Measurements from ENCODE around the gene ZNF79.

The ZNF79 gene

DNA sequence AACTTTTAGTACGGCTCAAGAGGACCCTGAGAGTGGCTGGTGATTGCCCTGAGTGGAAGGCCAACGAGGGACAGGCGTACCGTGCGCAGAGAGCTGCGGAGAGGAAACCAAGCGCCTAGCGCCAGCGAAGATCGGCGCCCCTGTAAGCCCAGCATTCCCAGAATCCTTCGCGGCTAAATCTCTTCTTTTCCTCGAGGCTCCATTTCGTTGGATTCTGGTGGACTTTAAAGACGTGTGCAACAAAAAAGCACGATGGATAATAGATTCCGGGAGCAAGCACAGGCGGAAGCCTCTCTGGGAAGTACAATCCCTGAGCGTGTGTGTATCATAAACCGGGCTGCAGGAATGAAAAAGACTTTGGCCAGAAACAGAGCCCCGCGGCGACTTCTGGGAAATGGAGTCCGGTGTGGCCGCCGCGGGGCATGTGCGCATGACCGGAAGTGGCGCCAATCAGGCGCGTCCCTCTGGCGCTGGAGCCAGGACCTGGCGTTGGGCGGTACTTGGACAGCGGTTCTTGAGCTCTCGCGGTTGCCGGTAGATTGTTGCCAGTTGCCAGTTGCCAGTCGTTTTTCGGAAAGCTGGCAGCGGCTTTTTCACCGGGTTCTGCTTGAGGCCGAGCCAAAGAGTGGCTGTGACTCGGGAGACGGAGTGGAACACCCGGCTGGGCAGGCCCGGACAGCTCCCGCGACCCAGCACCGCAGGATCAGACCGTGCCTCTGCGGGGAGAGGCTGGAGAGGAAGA, at the start of gene ZNF79:
ZNF79 (plus strand) TSS at position 449 of the 742 bp plus-strand sequence. CDS start 406 bp downstream, outside the sequence.
- peak; percentile 96 for DNase-seq

DNA sequence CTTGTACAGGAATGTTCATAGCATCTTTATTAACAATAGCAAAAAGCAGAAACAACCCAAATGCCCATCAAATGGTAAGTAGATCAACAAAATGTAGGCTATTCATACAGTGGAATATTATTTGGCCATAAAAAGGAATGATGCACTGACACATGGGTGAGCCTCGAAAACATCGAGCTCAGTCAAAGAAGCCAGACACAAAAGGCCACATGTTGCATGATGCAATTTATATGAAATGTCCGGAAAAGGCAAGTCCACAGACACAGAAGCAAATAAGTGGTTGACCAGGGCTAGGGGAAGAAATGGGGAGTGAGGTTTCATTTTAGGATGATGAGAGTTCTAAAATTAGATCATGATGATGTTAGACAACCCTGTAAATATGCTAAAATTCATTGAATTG, 43.7 kb upstream of the ZNF79 start:
- no peak for DNase-seq

DNA sequence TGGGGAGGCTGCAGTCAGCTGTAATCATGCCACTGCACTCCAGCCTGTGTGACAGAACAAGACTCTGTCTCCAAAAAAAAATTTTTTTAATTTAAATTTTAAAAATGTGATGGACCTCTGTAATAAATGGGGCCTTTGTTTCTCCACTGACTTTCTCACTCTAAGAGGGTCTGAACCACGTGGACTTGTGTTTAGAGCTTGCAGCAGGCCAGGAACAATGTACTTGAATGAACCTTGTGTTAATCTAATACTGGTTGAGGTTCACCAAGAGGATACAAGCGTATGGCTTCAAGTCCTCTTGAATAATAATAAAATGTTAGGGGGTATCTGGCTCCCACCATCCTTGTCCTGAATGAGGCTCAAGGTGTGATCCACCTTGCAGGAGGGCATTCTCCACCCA, 41.6 kb upstream of the ZNF79 start:
- no peak for DNase-seq

DNA sequence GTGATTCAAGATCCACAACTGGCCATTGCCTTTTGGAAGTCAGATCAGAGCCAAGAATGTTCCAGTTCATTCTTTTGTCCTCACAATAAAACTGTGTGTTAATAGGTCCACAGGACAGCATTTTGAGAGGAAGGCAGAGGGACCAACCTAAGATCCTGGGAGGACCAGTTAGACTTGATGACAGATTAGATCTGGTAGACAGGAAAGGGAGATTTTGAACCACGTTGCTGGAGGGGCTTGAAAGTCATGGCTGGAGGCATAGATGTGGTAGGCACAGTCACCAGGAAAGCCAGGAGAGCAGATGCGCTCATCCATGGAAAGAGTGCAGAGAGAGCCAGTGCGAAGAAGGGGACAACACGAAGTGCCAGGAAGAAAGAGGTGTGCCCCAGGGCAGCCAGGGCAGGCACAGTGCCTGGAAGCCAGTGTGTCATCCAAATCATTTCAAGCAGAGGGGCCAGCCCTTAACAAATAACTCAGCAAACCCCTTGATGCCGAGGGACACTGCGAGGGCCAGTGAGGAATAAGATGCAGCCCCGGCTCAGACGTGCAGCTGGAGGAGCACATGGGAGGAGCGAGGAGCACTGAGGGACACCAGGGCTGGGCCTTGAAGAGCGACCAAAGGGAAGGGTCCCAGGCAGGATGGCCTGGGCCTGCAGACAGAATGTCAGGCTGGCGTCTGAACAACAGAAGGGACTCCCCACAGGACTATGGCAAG, 40.0 kb upstream of the ZNF79 start:
- DNase-seq: no peak

DNA sequence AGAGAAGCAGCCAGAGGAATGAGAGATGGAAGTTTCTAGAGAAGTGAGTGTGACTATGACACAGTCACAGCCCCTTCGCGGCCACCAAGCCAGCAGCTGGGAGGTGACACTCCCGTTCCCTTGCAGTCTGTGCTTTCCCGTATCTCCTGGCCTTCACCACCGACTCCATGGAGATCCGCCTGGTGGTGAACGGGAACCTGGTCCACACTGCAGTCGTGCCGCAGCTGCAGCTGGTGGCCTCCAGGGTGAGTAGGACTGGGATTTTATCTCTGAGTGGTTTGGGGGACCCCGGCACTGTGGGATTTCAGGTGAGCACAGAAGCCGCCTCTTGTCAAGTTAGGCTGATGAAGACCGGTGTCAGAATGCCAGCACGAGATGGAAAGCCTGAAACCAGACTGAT, 39.3 kb upstream of the ZNF79 start:
- no peak for DNase-seq

DNA sequence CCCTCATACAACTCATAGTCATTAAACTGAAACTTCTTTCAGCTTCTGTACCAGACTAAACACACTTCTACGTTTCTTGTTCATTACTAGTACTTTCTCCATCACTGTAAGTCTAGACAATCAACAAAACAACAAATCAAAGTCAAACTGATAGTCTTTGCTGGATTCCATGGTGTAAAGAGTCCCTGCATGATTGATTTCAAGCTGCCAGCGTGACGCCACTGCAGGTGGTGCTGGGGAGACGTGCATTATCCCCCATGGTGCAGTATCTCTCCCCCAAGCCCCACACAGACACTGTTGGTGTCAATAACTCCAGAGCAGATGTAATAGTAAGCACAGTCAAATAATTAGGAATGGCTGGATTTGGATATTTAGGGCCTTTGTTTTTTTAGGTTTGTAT, 37.9 kb upstream of the ZNF79 start:
- no peak for DNase-seq

DNA sequence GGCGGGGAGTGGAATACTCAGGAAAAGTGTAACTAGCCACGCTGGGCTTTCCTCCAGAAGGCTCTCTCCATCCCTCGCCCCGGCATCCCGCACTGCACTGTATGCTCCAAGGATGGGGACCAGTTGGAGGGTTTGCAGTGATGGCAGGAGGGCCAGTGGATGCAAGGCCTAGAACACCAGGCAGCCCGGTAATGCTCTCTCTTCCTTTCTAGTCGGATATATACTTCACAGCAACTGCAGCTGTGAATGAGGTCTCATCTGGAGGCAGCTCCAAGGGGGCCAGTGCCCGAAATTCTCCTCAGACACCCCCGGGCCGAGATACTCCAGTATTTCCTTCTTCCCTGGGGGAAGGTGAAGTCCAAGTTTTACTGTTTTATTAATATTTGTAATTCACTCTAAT, 37.2 kb upstream of the ZNF79 start:
- no peak for DNase-seq

DNA sequence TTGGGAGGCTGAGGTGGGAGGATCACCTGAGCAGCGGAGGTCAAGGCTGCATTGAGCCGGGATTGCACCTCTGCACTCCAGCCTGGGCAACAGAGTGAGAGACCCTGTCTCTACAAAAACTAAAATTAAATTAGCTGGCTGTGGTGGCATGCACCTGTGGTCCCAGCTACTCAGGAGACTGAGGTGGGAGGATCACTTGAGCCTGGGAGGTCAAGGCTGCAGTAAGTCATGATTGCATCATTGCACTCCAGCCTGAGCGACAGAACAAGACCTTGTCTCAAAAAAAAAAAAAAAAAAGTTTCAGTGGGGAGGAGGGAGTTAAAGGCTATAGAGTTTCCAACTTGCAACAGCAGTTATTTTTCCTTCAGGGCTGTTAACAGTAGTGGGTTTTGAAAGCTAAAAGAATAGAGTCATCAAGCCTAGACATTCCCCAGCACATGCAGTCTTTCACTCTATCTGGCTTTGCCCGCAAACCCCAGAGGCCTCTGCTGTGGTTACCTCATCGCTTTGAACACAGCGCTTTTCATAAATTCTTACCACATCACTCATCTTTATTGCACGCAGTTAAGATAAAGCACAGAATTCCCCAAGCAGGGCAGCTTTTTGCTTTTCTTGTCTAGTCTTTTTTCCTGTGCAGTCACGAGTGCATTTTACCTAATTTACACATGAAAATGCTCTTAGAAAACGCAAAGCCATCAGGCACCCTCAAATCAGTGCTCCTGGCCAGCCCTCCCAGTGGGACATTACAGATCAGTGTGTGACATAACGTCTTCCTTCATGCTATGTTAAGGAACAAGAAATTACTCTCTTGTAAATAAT, 35.9 kb upstream of the ZNF79 start:
- DNase-seq: no peak

DNA sequence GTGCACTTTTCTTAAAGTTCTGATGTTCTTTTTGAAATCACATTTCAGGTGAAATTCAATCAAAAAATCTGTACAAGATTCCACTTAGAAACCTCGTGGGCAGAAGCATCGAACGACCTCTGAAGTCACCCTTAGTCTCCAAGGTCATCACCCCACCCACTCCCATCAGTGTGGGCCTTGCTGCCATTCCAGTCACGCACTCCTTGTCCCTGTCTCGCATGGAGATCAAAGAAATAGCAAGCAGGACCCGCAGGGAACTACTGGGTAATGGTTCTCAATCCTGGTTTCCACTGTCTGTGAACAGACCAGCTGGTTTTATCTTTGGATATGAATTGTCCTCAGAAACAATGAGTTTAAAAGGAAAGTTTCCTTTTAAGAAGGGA, 35.3 kb upstream of the ZNF79 start:
- no peak for DNase-seq

DNA sequence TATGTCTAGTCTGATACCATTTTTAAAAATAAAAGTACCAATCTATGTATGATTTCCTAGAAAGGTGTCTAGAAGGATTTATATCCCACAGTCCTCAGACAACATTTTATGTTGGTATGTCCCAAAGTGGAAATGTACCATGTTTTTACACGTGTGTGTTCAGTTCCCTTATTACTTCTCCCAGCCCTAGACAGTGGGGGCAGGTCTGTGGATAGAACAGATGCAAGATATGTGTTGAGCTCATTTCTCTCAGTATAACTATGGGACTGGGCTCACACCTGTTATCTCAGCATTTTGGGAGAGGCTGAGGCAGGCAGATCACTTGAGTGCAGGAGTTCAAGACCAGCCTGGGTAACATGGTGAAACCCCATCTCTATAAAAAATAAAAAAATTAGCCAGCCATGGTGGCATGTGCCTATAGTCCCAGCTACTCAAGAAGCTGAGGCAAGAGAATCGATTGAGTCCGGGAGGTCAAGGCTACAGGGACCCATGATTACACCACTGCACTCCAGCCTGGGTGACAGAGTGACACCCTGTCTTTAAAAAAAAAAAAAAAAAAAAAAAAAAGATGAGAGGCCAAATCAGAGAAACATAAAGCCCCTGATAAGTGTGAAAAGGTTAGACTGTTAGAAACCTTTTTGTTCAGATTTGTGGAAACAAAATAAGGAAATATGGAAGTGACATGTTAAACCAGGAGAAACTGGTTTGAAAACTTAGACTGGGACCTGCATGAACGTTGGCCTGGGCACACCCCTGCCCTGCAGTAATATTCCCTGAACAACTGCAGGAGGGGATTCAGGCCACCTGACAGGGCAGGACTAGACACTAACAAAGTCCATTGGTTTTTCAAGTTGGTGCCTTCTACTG, 34.6 kb upstream of the ZNF79 start:
- no peak for DNase-seq

DNA sequence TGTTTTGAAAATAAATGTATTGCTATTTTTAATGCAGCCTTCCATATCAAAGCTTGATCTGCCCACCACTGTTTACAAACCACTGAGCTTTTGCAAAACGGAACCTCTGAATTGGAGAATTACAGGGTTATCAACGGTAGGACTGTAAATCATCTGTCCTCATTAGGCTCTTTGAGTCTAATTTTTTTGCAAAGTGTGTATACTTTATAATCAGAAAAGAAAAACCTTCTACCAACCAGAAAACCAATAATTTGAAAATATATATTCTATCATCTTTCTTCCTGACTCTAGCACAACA, 34.0 kb upstream of the ZNF79 start:
- no peak for DNase-seq

DNA sequence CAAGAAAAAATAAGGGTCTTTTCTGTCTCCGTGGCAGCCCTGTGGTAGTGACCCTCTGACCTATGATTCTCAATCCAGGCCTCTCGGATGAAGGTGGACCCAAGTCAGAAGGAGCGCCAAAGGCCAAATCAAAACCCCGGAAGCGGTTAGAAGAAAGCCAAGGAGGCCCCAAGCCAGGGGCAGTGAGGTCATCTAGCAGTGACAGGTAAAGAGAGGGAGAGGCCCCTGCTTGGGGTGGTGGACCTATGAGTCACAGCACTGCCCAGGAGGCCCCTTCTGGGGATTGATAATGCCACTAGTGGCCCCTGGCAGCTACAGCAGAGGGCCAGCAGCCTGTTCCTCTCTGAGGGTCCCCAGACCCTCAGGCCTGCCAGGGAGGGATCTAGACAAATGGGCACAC, 33.6 kb upstream of the ZNF79 start:
- no peak for DNase-seq

DNA sequence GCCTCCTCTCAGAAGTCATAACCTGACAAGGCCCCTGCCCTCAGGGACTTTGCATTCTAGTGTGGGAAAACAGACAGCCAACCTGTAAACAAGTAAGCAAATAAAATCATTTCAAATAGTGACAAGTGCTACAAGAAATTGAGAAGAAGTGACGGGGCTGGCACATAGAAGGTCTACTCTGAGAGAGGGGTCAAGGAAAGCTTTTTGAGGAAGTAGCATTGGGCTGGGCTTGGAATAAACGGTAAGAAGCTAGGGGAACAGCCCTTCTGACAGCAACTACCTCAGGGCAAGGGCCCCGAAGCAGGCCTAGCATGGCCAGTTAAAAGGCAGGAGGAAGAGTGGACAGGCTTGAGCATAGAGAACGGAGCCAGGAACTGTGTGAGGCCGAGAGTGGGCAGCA, 32.0 kb upstream of the ZNF79 start:
- DNase-seq: no peak

DNA sequence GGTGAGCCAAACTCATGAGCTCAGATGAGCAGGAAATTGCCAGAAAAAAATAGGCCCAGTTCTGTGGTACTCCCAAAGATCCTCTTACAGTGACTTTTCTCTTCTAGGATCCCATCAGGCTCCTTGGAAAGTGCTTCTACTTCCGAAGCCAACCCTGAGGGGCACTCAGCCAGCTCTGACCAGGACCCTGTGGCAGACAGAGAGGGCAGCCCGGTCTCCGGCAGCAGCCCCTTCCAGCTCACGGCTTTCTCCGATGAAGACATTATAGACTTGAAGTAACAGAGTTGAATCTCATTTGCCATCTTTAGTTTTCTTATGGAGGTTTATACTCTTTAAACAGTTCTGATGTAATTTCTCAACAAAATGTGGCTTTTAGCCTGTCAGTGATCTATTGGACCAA, 31.2 kb upstream of the ZNF79 start:
- no peak for DNase-seq

DNA sequence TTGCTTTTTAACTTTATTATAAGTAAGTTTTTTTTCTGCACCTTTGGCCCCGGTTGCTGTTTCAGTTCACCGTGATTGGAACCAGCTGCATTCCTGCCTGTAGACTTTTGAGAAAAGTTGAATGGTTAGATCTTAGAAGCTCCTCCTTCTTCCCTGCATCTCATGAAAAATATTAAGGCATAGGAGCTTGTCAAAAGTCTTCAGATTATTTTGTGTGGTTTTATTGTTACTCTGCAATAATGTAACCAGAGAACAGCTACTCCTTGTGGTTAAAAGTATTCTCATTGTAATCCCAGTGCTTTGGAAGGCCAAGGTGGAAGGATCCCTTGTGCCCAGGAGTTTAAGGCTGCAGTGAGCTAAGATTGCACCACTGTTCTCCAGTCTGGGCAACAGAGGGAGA, 30.5 kb upstream of the ZNF79 start:
- DNase-seq: no peak

DNA sequence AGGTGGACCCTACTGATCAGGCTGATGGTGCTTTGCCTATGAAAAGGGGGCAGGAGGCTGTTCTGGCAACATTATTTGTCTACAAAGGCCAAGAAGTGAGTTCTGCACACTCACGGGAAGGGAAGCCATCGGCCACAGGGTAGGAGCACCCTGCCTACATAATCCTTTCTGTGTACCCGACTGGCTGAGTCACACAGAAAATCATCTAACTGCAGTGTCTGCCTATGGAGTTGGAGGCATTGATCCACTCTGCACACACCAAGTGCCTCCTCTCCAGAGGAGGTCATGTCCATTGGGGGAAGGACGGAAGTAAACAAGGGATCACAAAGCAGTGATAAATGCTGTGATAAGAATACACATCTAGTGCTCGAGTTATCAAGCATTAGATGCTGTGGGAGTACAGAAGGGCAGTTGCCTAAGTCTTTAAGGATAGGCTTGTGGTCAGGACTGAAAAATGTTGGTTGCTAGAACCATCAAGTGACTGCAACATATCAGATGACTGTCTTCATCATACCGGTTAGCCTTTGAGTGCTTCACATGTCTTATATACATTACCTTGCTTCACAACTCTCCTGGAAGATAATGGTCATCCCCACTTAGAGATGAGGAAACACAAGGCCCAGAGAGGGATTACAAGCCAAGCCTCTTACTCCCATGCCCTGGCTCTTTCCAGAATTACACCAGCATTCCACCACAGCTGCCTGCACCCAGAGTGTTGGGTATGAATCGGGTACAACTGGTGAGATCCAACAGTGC, 28.5 kb upstream of the ZNF79 start:
- no peak for DNase-seq

DNA sequence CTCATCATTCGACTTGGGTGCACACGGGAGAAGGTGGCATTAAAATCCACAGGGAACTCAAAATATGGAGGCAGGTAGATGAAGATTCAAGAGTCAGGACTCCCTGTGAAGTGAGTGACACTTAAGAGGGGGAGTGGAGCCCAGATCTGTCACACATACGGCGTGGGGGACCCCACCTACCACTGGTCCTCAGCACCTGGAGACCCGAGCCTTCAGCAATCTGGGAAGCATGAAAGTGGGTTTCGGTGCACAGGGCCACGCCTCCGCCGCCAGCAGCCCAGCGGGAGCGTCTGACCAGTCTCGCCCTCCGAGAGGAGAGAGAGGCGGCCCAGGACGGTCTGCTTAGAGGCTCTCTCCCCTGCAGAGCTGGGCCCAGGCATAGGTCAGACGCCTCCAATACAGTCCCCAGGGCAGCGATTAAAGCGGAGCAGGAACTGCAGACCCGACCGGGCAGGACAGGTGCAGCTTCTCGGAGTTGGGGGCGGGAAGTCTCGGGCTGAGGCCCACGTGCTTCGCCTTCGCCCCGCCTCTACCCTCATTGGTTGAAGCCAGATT, 27.9 kb upstream of the ZNF79 start:
- no peak for DNase-seq

DNA sequence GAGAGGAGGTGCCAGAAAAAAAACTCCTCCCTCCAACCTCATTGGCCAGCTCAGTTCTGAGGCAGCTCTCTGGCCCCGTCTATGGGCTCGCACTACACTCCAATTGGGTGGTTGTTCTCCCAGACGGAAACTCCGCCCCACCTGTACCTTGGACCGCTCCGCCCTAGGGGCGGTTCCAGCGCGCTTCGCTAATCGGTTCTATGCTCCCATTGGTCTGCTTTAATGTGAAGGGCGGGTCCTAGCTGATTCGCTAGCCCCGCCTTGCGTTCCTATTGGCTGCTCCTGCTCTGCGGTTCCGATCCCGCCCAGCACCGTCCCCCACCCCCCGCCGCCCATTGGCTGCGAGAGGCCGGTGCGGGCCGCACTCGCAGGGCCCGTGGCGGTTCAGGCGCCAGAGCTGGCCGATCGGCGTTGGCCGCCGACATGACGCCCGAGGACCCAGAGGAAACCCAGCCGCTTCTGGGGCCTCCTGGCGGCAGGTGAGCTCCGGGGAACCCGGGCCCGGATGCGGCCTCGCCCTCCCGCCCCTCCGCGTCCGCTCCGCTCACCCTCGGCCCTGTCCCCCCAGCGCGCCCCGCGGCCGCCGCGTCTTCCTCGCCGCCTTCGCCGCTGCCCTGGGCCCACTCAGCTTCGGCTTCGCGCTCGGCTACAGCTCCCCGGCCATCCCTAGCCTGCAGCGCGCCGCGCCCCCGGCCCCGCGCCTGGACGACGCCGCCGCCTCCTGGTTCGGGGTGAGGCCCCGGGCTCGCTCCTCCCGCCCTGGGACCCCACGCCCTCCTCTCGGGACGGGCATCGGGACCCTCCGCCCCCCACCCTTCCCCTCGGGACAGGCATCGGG, 27.2 kb upstream of the ZNF79 start, which contains the start of gene SLC2A8:
SLC2A8 (plus strand) TSS at position 362 of the 838 bp plus-strand sequence; CDS start at position 424, 62 bp downstream.
- DNase-seq: peak; percentile 99

DNA sequence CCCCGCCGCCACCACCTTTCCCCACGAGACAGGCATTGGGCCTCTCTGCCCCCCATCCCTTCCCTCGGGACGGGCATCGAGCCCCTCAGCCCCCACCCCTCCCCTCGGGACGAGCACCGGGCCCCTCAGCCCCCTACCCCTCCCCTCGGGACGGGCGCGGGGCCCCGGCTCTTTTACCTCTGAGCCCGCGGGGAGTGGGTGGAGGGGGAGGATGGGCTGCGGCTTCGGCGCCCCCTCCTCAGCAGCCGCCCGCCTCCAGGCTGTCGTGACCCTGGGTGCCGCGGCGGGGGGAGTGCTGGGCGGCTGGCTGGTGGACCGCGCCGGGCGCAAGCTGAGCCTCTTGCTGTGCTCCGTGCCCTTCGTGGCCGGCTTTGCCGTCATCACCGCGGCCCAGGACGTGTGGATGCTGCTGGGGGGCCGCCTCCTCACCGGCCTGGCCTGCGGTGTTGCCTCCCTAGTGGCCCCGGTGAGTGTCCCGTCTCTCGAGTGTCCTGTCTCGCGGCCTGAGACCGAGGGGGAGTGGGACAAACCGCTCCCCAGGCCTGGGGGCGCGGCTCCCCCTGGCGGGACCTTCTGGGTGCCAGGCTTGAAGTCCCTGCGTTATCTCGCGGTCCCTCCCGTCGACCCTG, 26.4 kb upstream of the ZNF79 start:
- no peak for DNase-seq

DNA sequence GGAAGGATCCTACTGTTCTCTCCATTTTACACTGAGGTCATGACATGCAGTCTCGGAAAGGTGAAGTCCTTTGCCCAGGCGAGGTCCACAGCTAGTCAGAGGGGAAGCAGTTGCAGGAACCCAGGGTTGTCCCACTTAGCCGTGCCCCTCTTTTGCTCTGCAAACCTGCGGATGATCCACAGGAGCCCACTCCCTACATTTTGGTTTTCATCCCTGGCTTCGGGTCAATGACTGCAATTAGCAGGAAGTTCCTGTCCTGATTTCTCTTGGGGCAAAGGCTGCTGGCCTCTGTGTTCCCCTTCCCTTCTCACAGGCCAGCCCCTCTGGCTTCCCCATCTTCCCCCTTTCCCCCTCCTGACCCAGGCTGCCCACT, 25.9 kb upstream of the ZNF79 start:
- no peak for DNase-seq
